A549 treated with Mapracorat at 1 μM for 4 hours (cell line): Measurements from ENCODE around the gene SDK1. TPM values are rescaled to one million over a fixed set of nuclear protein-coding genes. Genes with fewer than 3 reads are reported as not detected.

Experiments
- total RNA-seq: library from RNA; stranded (reverse); fragments of 200-300 nt; extraction: Qiagen RNA extraction; gene quantifications from 5 replicates; pipeline ENCODE4 v1.2.3, GENCODE V29; 2022

The SDK1 gene, protein sequence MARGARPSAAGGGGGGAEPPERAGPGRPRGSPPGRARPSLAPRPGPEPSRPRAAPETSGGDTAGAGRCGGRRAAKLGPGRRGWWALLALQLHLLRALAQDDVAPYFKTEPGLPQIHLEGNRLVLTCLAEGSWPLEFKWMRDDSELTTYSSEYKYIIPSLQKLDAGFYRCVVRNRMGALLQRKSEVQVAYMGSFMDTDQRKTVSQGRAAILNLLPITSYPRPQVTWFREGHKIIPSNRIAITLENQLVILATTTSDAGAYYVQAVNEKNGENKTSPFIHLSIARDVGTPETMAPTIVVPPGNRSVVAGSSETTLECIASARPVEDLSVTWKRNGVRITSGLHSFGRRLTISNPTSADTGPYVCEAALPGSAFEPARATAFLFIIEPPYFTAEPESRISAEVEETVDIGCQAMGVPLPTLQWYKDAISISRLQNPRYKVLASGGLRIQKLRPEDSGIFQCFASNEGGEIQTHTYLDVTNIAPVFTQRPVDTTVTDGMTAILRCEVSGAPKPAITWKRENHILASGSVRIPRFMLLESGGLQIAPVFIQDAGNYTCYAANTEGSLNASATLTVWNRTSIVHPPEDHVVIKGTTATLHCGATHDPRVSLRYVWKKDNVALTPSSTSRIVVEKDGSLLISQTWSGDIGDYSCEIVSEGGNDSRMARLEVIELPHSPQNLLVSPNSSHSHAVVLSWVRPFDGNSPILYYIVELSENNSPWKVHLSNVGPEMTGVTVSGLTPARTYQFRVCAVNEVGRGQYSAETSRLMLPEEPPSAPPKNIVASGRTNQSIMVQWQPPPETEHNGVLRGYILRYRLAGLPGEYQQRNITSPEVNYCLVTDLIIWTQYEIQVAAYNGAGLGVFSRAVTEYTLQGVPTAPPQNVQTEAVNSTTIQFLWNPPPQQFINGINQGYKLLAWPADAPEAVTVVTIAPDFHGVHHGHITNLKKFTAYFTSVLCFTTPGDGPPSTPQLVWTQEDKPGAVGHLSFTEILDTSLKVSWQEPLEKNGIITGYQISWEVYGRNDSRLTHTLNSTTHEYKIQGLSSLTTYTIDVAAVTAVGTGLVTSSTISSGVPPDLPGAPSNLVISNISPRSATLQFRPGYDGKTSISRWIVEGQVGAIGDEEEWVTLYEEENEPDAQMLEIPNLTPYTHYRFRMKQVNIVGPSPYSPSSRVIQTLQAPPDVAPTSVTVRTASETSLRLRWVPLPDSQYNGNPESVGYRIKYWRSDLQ (N-terminal part only)
- 0.38 to 0.76 TPM (median 0.40 TPM) in 5 replicates for total RNA-seq

DNA sequence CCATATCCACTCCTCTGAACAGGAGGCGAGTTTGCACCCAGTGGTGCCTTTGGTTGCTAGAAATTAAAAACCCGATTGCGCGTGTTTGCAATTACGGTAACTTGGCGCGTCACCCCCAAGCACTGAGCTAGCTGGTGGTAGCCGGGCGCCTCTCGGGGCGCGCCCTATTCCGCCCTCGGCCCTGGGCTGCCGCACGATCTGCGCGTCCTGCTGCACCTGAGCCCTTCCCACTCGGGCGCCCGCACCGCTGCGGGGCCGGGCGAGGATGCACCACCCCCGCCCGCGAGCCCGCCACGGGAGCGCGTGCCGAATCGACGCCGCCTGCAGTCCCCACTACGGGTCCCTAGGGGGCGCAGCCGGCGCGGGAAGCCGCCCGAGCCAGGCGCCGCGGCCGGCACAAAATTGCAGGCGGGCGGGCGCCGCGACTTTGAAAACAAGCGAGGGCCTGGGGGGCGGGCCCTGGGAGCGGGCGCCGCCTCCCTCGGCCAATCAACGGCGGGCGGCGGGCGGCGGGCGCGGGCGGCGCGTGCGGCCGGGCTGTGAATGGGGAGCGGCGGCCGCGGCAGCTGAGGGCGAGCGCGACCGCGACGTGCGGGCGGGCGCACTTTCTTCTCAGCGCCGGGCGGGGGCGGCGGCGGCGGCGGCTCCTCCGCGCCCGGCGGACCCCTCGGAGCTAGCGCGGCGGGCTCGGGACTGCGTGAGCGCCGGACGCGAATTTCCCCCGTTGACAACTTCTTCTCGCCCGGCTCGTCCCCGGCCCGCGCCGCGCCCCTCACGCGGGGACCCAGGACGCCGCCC, at the start of gene SDK1:
Gene SDK1 (plus strand): TSS at position 602 of the 798 bp plus-strand sequence. CDS start 335 bp downstream, outside the sequence.

